ENCODE data around the gene UTP3. TPM values are rescaled to one million over a fixed set of nuclear protein-coding genes. Genes with fewer than 3 reads are reported as not detected.
"Not testable (repeated sequence)": the region's sequence is repeated elsewhere in the genome, so short reads cannot be mapped to it uniquely, and the experiment has no call there.

UTP3 gene
- total and polyA plus RNA-seq, 4 experiments from 2014 or later, result 4.7 to 45.3 (median 30.2) TPM

DNA sequence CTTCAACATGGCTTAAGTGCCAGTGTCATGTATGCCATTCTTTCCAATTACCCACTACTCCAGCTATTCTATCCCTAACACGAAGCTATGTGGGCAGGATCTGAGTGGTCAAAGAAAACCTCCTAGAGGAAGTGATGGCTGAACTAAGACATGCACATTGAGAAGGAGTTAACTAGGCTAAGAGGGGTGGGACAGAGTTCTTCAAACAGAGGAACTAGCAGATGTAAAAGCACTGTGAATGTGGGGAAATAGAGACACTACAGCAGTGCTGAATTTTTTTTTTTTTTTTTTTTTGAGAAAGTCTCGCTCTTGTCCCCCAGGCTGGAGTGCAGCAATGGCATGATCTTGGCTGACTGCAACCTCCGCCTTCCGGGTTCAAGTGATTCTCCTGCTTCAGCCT, 28.2 kb upstream of the UTP3 start:
- intact Hi-C loops (cut with micrococcal nuclease), result no loop called here
- H3K27me3 Mint-ChIP-seq, result peaks cover 4 to 5% of the 10 kb centered on the region in 2 donors
- Histone ChIP-seq H3K27ac (ENCODE audit: low read depth, low read length) (no peak overlapping the region), H3K4me3 (ENCODE audit: low read length in 2 of 2) (no peak overlapping the region), H3K9me3 (ENCODE audit: control insufficient read depth in 1 of 2, low read length in 2 of 2) (no peaks in the 10 kb centered on the region), H3K36me3 (ENCODE audit: insufficient read depth, low read length) (no peaks in the 10 kb centered on the region), H3K27me3 (ENCODE audit: insufficient read depth, low read length) (no peaks in the 10 kb centered on the region), H3K4me1 (ENCODE audit: insufficient read depth, low read length) (no peaks in the 10 kb centered on the region)
- H3K9me3 Mint-ChIP-seq, result no peaks in the 10 kb centered on the region
- DNase-seq, result no peak
- POLR2A ChIA-PET (ENCODE audit: partially characterized antibody), result no interaction called here
- CTCF ChIA-PET (ENCODE audit: partially characterized antibody), result interaction anchor here (1.5 kb wide), 1 partner anchor 8 kb away, joined by 5 read pairs; no protein-coding TSS in a partner anchor
- no peaks in the 10 kb centered on the region for H3K36me3 Mint-ChIP-seq
- H3K4me3 Mint-ChIP-seq, result no peak overlapping the region
- H3K4me1 Mint-ChIP-seq, result peaks cover 0 to 3% (median 0%) of the 10 kb centered on the region in 4 donors
- peak overlapping the region in 1 of 7 donors; percentile 42 for H3K27ac Mint-ChIP-seq

DNA sequence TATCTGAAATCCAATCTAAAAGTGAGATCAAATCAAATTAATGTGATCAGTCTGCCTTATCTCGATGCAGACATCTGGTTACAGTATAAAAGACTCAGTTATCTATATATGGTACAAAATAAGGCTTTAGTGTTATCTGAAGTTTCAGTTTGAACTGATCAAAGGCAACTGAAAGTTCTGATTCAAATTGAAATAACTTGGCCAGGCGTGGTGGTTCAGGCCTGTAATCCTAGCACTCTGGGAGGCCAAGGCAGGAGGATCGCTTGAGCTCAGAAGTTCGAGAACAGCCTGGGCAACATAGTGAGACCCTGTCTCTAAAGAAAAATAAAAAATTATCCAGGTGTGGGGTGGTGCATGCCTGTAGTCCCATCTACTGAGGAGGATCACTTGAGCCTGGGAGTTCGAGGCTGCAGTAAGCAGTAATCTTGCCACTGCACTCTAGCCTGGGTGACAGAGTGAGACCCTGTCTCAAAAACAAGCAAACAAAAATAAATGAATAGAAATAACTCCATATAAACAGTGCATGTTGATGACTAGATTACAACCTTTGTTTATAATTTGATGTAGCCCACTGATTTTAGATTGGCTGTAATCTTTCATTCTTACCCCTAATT, 26.9 kb upstream of the UTP3 start:
- H3K9me3 Mint-ChIP-seq; H3K4me3 ChIP-seq (ENCODE audit: low read length in 2 of 2); H3K36me3 Mint-ChIP-seq; POLR2A ChIA-PET (ENCODE audit: partially characterized antibody); H3K27me3 ChIP-seq (ENCODE audit: insufficient read depth, low read length); H3K4me3 Mint-ChIP-seq; H3K36me3 ChIP-seq (ENCODE audit: insufficient read depth, low read length); H3K9me3 ChIP-seq (ENCODE audit: control insufficient read depth in 1 of 2, low read length in 2 of 2); intact Hi-C loops (cut with micrococcal nuclease); H3K27me3 Mint-ChIP-seq; DNase-seq; H3K27ac ChIP-seq (ENCODE audit: low read depth, low read length); H3K4me1 Mint-ChIP-seq; H3K4me1 ChIP-seq (ENCODE audit: insufficient read depth, low read length): not testable (repeated sequence)
- peak overlapping the region in 1 of 7 donors; percentile 33 for H3K27ac Mint-ChIP-seq
- CTCF ChIA-PET (ENCODE audit: partially characterized antibody), result interaction anchor here (1.5 kb wide), 1 partner anchor 9 kb away, joined by 5 read pairs; no protein-coding TSS in a partner anchor

DNA sequence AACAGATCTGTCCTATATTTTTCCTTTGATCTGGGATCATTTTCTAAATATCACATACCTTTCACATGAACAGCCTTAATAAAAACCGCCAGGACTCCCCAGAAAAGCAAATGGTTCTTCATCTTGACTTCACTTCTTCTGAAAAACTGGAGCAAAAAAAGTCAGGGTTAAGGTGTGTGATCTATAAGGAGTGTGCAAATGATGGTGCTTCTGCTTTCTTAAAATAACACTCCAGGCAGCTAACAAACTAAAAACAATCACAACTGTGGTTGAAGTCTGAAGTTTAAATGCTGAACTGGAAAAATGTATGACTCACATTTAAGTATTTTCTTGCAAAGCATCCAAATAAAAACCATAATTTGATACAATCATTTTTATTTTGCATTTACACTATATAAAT, 22.0 kb upstream of the UTP3 start, which contains the start of gene JCHAIN:
Gene JCHAIN (minus strand): TSS at position 140 of the 400 bp plus-strand sequence. CDS start 18 bp downstream, at position 122.
- peaks cover 0 to 3% (median 0%) of the 10 kb centered on the region in 8 donors for H3K9me3 Mint-ChIP-seq
- H3K4me1 Mint-ChIP-seq, result peaks cover 0 to 3% (median 0%) of the 10 kb centered on the region in 4 donors
- Histone ChIP-seq H3K36me3 (ENCODE audit: insufficient read depth, low read length) (no peaks in the 10 kb centered on the region), H3K4me1 (ENCODE audit: insufficient read depth, low read length) (no peaks in the 10 kb centered on the region), H3K9me3 (ENCODE audit: control insufficient read depth in 1 of 2, low read length in 2 of 2) (no peaks in the 10 kb centered on the region), H3K27ac (ENCODE audit: low read depth, low read length) (no peak within 1 kb of the TSS), H3K27me3 (ENCODE audit: insufficient read depth, low read length) (no peaks in the 10 kb centered on the region), H3K4me3 (ENCODE audit: low read length in 2 of 2) (no peak within 1 kb of the TSS)
- intact Hi-C loops (cut with micrococcal nuclease), result no loop called here
- DNase-seq, result no peak
- CTCF ChIA-PET (ENCODE audit: partially characterized antibody), result no interaction called here
- peaks cover 3 to 7% of the 10 kb centered on the region in 2 donors for H3K27me3 Mint-ChIP-seq
- H3K36me3 Mint-ChIP-seq, result no peaks in the 10 kb centered on the region
- no peak within 1 kb of the TSS for H3K27ac Mint-ChIP-seq
- H3K4me3 Mint-ChIP-seq, result no peak within 1 kb of the TSS
- POLR2A ChIA-PET (ENCODE audit: partially characterized antibody), result interaction anchor here (0.6 kb wide), 1 partner anchor 13 kb away, joined by 3 read pairs; no protein-coding TSS in a partner anchor

DNA sequence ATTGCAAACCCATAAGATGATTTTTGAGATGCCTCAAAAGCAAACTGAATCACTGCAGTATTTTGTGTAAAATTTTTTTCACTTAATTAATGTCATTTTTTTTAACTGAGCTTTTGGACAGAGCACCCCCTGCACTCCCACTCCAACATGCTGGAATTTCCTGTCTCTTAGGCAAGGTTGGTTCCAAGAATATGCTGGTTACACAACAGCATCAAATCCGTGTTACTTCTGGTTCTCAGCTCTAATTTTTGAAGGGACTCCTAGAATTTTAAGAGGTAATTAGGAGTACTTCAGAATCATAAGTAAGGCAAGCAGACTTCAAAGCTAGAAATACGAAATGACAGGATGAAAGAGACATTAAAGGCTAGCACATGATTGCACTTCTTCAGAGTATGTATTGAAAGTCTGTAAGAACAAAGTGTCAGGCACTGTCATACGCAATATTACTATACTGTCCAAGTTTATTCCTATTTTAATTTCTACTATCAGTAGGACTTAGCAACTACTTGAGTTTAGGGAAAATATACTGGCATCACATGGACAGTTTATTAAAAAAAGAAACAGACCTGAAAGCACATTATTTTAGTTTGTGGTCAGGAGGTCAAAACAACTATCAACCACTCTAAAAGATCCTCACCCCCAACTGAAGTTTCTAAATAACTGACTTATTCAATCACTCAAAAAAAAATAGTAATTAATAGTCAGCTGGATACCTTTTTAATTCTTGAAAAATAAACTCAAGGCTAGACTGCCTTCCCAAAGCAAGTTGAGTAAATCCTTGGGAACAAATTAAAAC, 20.4 kb upstream of the UTP3 start:
- intact Hi-C loops (cut with micrococcal nuclease), result no loop called here
- H3K27me3 Mint-ChIP-seq, result peaks cover 3 to 9% of the 10 kb centered on the region in 2 donors
- POLR2A ChIA-PET (ENCODE audit: partially characterized antibody), result no interaction called here

DNA sequence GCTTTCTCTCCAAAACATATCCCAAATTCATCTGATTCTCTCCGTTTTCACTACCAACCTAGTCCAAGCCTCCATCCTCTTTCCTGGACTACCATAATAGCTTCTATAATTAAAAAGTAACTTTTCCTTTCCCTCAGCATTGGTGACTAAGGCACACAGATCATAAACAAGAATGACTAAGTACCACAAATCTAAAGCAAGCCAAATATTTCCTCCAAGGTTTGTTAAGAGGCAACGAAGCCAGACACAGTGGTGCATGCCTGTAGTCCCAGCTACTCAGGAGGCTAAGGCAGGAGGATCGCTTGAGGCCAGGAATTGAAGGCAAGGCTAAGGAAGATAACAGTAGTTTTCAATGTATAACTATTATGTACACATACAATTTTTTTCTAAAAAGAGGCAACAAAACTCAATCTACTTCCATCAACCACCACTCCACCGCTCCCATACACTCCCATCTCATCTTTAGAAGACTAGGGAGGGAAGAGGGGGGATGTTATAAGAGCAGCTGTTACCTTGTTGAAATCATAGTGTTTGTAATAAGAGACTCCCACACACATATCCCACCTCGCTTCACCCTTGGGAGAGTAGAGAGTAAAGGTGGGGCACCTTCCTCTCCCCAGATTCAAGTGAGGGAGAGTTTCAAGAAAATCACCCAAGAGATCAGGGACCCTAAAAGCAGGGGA, 17.9 kb upstream of the UTP3 start:
- Mint-ChIP-seq H3K27ac (no peak overlapping the region), H3K4me1 (no peaks in the 10 kb centered on the region), H3K9me3 (peaks cover 0 to 3% (median 0%) of the 10 kb centered on the region in 8 donors), H3K4me3 (no peak overlapping the region), H3K36me3 (no peaks in the 10 kb centered on the region), H3K27me3 (peaks cover 6 to 11% of the 10 kb centered on the region in 2 donors)
- POLR2A ChIA-PET (ENCODE audit: partially characterized antibody), result no interaction called here
- Histone ChIP-seq H3K9me3 (ENCODE audit: control insufficient read depth in 1 of 2, low read length in 2 of 2) (no peaks in the 10 kb centered on the region), H3K36me3 (ENCODE audit: insufficient read depth, low read length) (no peaks in the 10 kb centered on the region), H3K27ac (ENCODE audit: low read depth, low read length) (no peak overlapping the region), H3K27me3 (ENCODE audit: insufficient read depth, low read length) (no peaks in the 10 kb centered on the region), H3K4me1 (ENCODE audit: insufficient read depth, low read length) (no peaks in the 10 kb centered on the region), H3K4me3 (ENCODE audit: low read length in 2 of 2) (no peak overlapping the region)
- intact Hi-C loops (cut with micrococcal nuclease), result no loop called here
- no peak for DNase-seq
- CTCF ChIA-PET (ENCODE audit: partially characterized antibody), result interaction anchor here (1.1 kb wide), 1 partner anchor 11 kb away, joined by 3 read pairs; no protein-coding TSS in a partner anchor

More for the DNA sequence above, 20.4 kb upstream of the UTP3 start:
- Histone ChIP-seq H3K9me3 (ENCODE audit: control insufficient read depth in 1 of 2, low read length in 2 of 2) (no peaks in the 10 kb centered on the region), H3K4me1 (ENCODE audit: insufficient read depth, low read length) (no peaks in the 10 kb centered on the region), H3K27ac (ENCODE audit: low read depth, low read length) (no peak overlapping the region), H3K36me3 (ENCODE audit: insufficient read depth, low read length) (no peaks in the 10 kb centered on the region), H3K4me3 (ENCODE audit: low read length in 2 of 2) (no peak overlapping the region), H3K27me3 (ENCODE audit: insufficient read depth, low read length) (no peaks in the 10 kb centered on the region)
- no peak for DNase-seq
- Mint-ChIP-seq H3K27ac (no peak overlapping the region), H3K4me3 (no peak overlapping the region), H3K9me3 (peaks cover 0 to 3% (median 0%) of the 10 kb centered on the region in 8 donors), H3K4me1 (no peaks in the 10 kb centered on the region), H3K36me3 (no peaks in the 10 kb centered on the region)
- CTCF ChIA-PET (ENCODE audit: partially characterized antibody), result no interaction called here

DNA sequence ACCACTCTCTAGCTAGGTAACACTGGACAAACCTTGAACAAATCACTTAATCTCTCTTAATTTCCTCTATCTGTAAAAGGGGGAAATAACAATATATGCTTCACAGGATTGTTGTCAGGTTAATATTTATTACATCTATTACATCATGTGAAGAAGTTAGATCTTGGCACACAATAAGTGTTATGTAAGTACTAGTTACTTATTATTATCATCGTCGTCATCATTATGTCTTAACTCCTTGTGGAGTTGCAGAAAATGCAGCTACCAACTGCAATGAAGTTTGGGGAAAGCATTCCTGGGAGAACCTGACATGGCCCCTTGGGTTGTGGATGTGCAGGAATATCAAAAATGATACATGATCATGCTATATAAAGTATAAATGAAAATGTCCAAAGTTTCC, 17.2 kb upstream of the UTP3 start:
- Mint-ChIP-seq H3K4me3 (no peak overlapping the region), H3K27me3 (peaks cover 6 to 11% of the 10 kb centered on the region in 2 donors), H3K27ac (no peak overlapping the region), H3K36me3 (no peaks in the 10 kb centered on the region), H3K9me3 (peaks cover 0 to 3% (median 0%) of the 10 kb centered on the region in 8 donors), H3K4me1 (no peaks in the 10 kb centered on the region)
- no peaks in the 10 kb centered on the region for H3K27me3 ChIP-seq (ENCODE audit: insufficient read depth, low read length)
- no peak overlapping the region for H3K27ac ChIP-seq (ENCODE audit: low read depth, low read length)
- no peak overlapping the region for H3K4me3 ChIP-seq (ENCODE audit: low read length in 2 of 2)
- CTCF ChIA-PET (ENCODE audit: partially characterized antibody), result interaction anchor here (1.1 kb wide), 1 partner anchor 11 kb away, joined by 3 read pairs; no protein-coding TSS in a partner anchor
- H3K36me3 ChIP-seq (ENCODE audit: insufficient read depth, low read length), result no peaks in the 10 kb centered on the region
- no peaks in the 10 kb centered on the region for H3K4me1 ChIP-seq (ENCODE audit: insufficient read depth, low read length)
- POLR2A ChIA-PET (ENCODE audit: partially characterized antibody), result no interaction called here
- intact Hi-C loops (cut with micrococcal nuclease), result no loop called here
- H3K9me3 ChIP-seq (ENCODE audit: control insufficient read depth in 1 of 2, low read length in 2 of 2), result no peaks in the 10 kb centered on the region
- DNase-seq, result no peak

DNA sequence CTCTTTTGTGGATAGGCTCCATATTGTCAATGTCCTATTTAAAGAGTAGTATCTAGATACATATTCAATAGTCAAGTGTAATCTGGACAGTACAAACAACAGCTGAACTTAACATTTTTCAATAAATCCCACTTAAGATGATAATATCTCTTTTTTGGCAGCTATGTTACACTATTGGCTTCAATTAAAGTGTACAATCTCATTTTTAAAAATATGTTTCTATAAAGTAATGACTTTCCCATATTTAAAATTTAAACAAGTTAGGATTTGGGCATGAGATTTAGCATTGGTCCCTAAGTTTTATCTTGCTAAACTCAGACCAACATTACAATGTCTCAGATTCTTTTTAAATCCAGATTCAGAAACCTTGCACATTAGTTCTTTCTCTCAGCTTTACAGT, 14.1 kb upstream of the UTP3 start:
- no peak for DNase-seq
- H3K4me3 ChIP-seq (ENCODE audit: low read length in 2 of 2), result no peak overlapping the region
- Mint-ChIP-seq H3K4me3 (no peak overlapping the region), H3K4me1 (peaks cover 5 to 22% (median 7%) of the 10 kb centered on the region in 4 donors), H3K36me3 (no peaks in the 10 kb centered on the region), H3K27me3 (peaks cover 6 to 12% of the 10 kb centered on the region in 2 donors), H3K9me3 (peaks cover 0 to 5% (median 0%) of the 10 kb centered on the region in 8 donors), H3K27ac (no peak overlapping the region)
- peaks cover 17% of the 10 kb centered on the region for H3K4me1 ChIP-seq (ENCODE audit: insufficient read depth, low read length)
- no peaks in the 10 kb centered on the region for H3K27me3 ChIP-seq (ENCODE audit: insufficient read depth, low read length)
- no peaks in the 10 kb centered on the region for H3K9me3 ChIP-seq (ENCODE audit: control insufficient read depth in 1 of 2, low read length in 2 of 2)
- POLR2A ChIA-PET (ENCODE audit: partially characterized antibody), result no interaction called here
- no peak overlapping the region for H3K27ac ChIP-seq (ENCODE audit: low read depth, low read length)
- intact Hi-C loops (cut with micrococcal nuclease), result no loop called here
- no peaks in the 10 kb centered on the region for H3K36me3 ChIP-seq (ENCODE audit: insufficient read depth, low read length)
- CTCF ChIA-PET (ENCODE audit: partially characterized antibody), result no interaction called here

Data from CD4-positive, alpha-beta memory T cell (primary cell).